Measurements from ENCODE around the gene VRTN.
A peak's percentile ranks its signal among the peaks of the same experiment; 100 is the strongest.
"Not testable (repeated sequence)": the region's sequence is repeated elsewhere in the genome, so short reads cannot be mapped to it uniquely, and the experiment has no call there.

The VRTN gene

DNA sequence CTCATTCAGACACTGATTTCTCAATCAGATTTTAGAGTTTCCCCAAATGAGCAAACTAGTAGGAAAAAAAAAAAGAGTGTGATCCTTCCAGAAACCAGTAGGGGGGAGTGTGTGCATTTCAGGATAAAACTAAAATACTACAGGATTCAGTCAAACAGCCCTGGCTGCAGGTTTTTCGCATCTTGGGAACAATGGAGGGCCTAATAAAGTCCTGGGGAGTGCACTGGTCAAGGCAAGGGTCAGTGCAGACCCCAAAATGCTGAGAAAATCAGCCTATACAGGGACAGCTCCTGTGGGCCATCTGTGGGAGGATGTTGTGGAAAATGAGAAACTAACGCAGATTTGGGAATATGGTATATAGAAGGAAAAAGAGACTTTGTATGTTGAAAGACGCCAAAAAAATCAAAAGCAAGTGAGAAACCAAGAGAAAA lies 23.3 kb upstream of the VRTN start:
- Histone ChIP-seq H3K27ac (ENCODE audit: low read length, poor library complexity, severe bottlenecking) (no peak overlapping the region), H3K4ac (ENCODE audit: low read depth in 1 of 2, low read length in 2 of 2) (no peak overlapping the region), H2BK120ac (ENCODE audit: low read depth, low read length) (no peak overlapping the region), H3K36me3 (ENCODE audit: control insufficient read depth in 1 of 2, insufficient read depth in 2 of 2, low read depth in 1 of 2, low read length in 2 of 2) (no peaks in the 10 kb centered on the region), H3K4me1 (ENCODE audit: control insufficient read depth, insufficient read depth, low read depth, low read length) (peaks cover 7% of the 10 kb centered on the region), H4K8ac (ENCODE audit: low read length) (no peak overlapping the region), H3K14ac (ENCODE audit: low read length in 2 of 2) (no peak overlapping the region), H3K23ac (ENCODE audit: low read length in 2 of 2) (no peak overlapping the region), H3K27me3 (ENCODE audit: control insufficient read depth in 1 of 2, insufficient read depth in 1 of 2, low read length in 2 of 2) (peaks cover 24 to 37% of the 10 kb centered on the region in 2 experiments), H3K18ac (ENCODE audit: low read depth in 1 of 2, low read length in 2 of 2) (no peak overlapping the region), H3K9me3 (ENCODE audit: control insufficient read depth, low read length) (no peaks in the 10 kb centered on the region), H3K4me2 (ENCODE audit: low read length, poor library complexity, severe bottlenecking) (no peak overlapping the region), H4K91ac (ENCODE audit: low read length) (no peak overlapping the region), H2AFZ (ENCODE audit: low read depth, low read length) (no peak overlapping the region), H2BK15ac (ENCODE audit: low read depth, poor library complexity, severe bottlenecking) (no peak overlapping the region), H2BK5ac (ENCODE audit: low read depth, low read length, poor library complexity, severe bottlenecking) (no peak overlapping the region), H2BK12ac (ENCODE audit: low read length in 2 of 2) (no peak overlapping the region), H3K4me3 (ENCODE audit: insufficient read depth in 1 of 2, low read depth in 1 of 2, low read length in 2 of 2) (no peak overlapping the region), H2AK5ac (ENCODE audit: low read length, severe bottlenecking) (no peak overlapping the region), H3K9ac (ENCODE audit: low read length) (no peak overlapping the region), H3K79me1 (replicated peaks; ENCODE audit: low read length, poor library complexity, severe bottlenecking) (no peaks in the 10 kb centered on the region)
- peak; percentile 46 for DNase-seq
- WGBS = 63% methylated on average over 2 of the region's 3 CpGs

DNA sequence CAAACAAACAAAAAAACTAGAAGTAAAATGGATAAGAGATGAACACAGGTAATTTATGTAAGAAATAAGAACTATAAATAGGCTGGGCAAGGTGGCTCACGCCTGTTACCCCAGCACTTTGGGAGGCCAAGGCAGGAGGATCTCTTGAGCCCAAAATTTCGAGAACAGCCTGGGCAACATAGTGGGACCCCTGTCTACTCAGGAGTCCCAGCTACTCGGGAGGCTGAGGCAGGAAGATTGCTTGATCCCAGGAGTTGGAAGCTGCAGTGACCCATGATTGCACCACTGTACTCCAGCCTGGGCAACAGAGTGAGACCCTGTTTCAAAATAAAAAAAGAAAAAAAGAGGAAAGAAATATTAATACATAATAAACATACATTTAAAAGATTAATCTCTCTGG lies 22.8 kb upstream of the VRTN start:
- H3K4me2 ChIP-seq (ENCODE audit: low read length, poor library complexity, severe bottlenecking) = no peak overlapping the region
- H2BK5ac ChIP-seq (ENCODE audit: low read depth, low read length, poor library complexity, severe bottlenecking) = no peak overlapping the region
- no peaks in the 10 kb centered on the region for H3K79me1 ChIP-seq (replicated peaks; ENCODE audit: low read length, poor library complexity, severe bottlenecking)
- H4K8ac ChIP-seq (ENCODE audit: low read length) = no peak overlapping the region
- no peak for DNase-seq
- 73% methylated on average over 3 of the region's 3 CpGs for WGBS
- H2BK12ac ChIP-seq (ENCODE audit: low read length in 2 of 2) = no peak overlapping the region
- no peak overlapping the region for H3K14ac ChIP-seq (ENCODE audit: low read length in 2 of 2)
- H3K4ac ChIP-seq (ENCODE audit: low read depth in 1 of 2, low read length in 2 of 2) = no peak overlapping the region
- no peak overlapping the region for H3K18ac ChIP-seq (ENCODE audit: low read depth in 1 of 2, low read length in 2 of 2)
- H2BK15ac ChIP-seq (ENCODE audit: low read depth, poor library complexity, severe bottlenecking) = no peak overlapping the region
- H3K27me3 ChIP-seq (ENCODE audit: control insufficient read depth in 1 of 2, insufficient read depth in 1 of 2, low read length in 2 of 2) = peaks cover 24 to 37% of the 10 kb centered on the region in 2 experiments
- no peak overlapping the region for H3K4me3 ChIP-seq (ENCODE audit: insufficient read depth in 1 of 2, low read depth in 1 of 2, low read length in 2 of 2)
- H3K9ac ChIP-seq (ENCODE audit: low read length) = no peak overlapping the region
- H3K9me3 ChIP-seq (ENCODE audit: control insufficient read depth, low read length) = no peaks in the 10 kb centered on the region
- H4K91ac ChIP-seq (ENCODE audit: low read length) = no peak overlapping the region
- H2AFZ ChIP-seq (ENCODE audit: low read depth, low read length) = no peak overlapping the region
- no peak overlapping the region for H3K27ac ChIP-seq (ENCODE audit: low read length, poor library complexity, severe bottlenecking)
- no peak overlapping the region for H2AK5ac ChIP-seq (ENCODE audit: low read length, severe bottlenecking)
- H3K36me3 ChIP-seq (ENCODE audit: control insufficient read depth in 1 of 2, insufficient read depth in 2 of 2, low read depth in 1 of 2, low read length in 2 of 2) = no peaks in the 10 kb centered on the region
- no peak overlapping the region for H2BK120ac ChIP-seq (ENCODE audit: low read depth, low read length)
- H3K23ac ChIP-seq (ENCODE audit: low read length in 2 of 2) = no peak overlapping the region
- peaks cover 7% of the 10 kb centered on the region for H3K4me1 ChIP-seq (ENCODE audit: control insufficient read depth, insufficient read depth, low read depth, low read length)

DNA sequence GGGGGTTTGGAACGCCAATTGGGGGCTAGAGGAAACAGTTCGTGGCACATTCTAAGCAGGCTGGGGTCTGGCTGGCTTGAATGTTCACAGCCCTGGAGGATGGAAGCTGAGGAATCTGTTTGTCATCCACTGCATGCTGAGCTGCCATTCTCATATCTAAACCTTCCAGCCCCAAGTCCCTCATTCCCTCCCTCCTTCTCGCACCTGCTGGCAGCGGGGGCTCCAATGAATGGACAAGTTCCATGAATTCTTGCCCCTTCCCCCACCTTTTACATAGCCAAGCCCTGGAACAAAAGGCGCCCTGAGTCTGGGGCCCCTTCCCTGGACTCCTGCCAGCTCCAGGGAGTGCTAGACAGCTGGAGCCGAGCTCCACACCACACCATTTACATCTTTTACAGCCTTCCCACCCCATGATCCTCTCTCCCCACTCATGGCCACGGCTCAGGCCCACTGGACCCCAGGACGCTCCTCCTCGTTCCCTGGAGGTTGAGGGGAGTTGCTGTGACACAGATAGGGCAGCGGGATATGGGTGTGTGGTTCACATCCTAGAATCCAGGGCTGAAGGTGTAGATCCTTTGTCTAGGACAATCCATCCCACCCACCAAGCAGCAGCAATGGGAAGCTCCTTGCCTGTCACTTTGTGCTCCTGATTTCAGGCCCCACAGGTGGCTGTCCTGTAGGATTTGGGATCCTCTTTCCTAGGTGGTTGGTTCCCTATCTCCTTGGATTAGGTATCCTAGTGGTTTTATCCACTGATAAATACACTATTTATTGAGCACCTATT lies 21.7 kb upstream of the VRTN start:
- H3K27me3 ChIP-seq (ENCODE audit: control insufficient read depth in 1 of 2, insufficient read depth in 1 of 2, low read length in 2 of 2) = peaks cover 24 to 31% of the 10 kb centered on the region in 2 experiments
- H3K9me3 ChIP-seq (ENCODE audit: control insufficient read depth, low read length) = no peaks in the 10 kb centered on the region
- no peak overlapping the region for H3K23ac ChIP-seq (ENCODE audit: low read length in 2 of 2)
- no peak overlapping the region for H3K4me3 ChIP-seq (ENCODE audit: insufficient read depth in 1 of 2, low read depth in 1 of 2, low read length in 2 of 2)
- H3K4me1 ChIP-seq (ENCODE audit: control insufficient read depth, insufficient read depth, low read depth, low read length) = peaks cover 7% of the 10 kb centered on the region
- H3K4me2 ChIP-seq (ENCODE audit: low read length, poor library complexity, severe bottlenecking) = peak overlapping the region; percentile 1
- H2AFZ ChIP-seq (ENCODE audit: low read depth, low read length) = no peak overlapping the region
- WGBS = 15% methylated on average over 6 of the region's 10 CpGs
- H3K36me3 ChIP-seq (ENCODE audit: control insufficient read depth in 1 of 2, insufficient read depth in 2 of 2, low read depth in 1 of 2, low read length in 2 of 2) = no peaks in the 10 kb centered on the region
- no peak overlapping the region for H2BK12ac ChIP-seq (ENCODE audit: low read length in 2 of 2)
- no peak overlapping the region for H3K14ac ChIP-seq (ENCODE audit: low read length in 2 of 2)
- DNase-seq = no peak
- H3K18ac ChIP-seq (ENCODE audit: low read depth in 1 of 2, low read length in 2 of 2) = no peak overlapping the region
- no peak overlapping the region for H4K91ac ChIP-seq (ENCODE audit: low read length)
- no peak overlapping the region for H4K8ac ChIP-seq (ENCODE audit: low read length)
- H3K79me1 ChIP-seq (replicated peaks; ENCODE audit: low read length, poor library complexity, severe bottlenecking) = no peaks in the 10 kb centered on the region
- H2BK120ac ChIP-seq (ENCODE audit: low read depth, low read length) = no peak overlapping the region
- H3K27ac ChIP-seq (ENCODE audit: low read length, poor library complexity, severe bottlenecking) = no peak overlapping the region
- H3K4ac ChIP-seq (ENCODE audit: low read depth in 1 of 2, low read length in 2 of 2) = no peak overlapping the region
- no peak overlapping the region for H2AK5ac ChIP-seq (ENCODE audit: low read length, severe bottlenecking)
- no peak overlapping the region for H2BK15ac ChIP-seq (ENCODE audit: low read depth, poor library complexity, severe bottlenecking)
- no peak overlapping the region for H2BK5ac ChIP-seq (ENCODE audit: low read depth, low read length, poor library complexity, severe bottlenecking)
- no peak overlapping the region for H3K9ac ChIP-seq (ENCODE audit: low read length)

DNA sequence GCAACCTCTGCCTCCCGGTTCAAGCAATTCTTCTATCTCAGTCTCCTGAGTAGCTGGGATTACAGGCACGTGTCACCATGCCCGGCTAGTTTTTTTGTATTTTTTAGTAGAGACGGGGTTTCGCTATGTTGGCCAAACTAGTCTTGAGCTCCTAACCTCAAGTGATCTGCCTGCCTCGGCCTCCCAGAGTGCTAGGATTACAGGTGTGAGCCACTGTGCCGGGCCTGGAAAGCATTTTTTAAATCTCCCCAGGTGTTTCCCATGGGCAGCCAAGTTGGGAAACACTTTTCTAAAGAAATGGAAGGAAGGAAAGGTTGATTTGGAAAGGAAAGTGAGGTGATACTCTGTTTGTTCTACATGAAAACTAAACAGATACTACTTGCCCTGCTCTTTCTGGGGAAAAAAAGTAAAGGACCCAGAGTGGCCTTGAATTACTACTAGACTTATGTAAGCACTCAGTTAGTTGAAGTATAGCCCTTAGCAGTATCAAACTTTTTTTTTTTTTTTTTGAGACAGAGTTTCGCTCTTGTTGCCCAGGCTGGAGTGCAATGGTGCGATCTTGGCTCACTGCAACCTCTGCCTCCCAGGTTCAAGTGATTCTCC lies 18.2 kb upstream of the VRTN start:
- not testable (repeated sequence) for H2AK5ac ChIP-seq (ENCODE audit: low read length, severe bottlenecking); H4K91ac ChIP-seq (ENCODE audit: low read length); H2AFZ ChIP-seq (ENCODE audit: low read depth, low read length); H3K27ac ChIP-seq (ENCODE audit: low read length, poor library complexity, severe bottlenecking); H3K4ac ChIP-seq (ENCODE audit: low read depth in 1 of 2, low read length in 2 of 2); H2BK15ac ChIP-seq (ENCODE audit: low read depth, poor library complexity, severe bottlenecking); H4K8ac ChIP-seq (ENCODE audit: low read length); H3K18ac ChIP-seq (ENCODE audit: low read depth in 1 of 2, low read length in 2 of 2); H3K79me1 ChIP-seq (replicated peaks; ENCODE audit: low read length, poor library complexity, severe bottlenecking); H3K14ac ChIP-seq (ENCODE audit: low read length in 2 of 2); H3K9me3 ChIP-seq (ENCODE audit: control insufficient read depth, low read length); H2BK12ac ChIP-seq (ENCODE audit: low read length in 2 of 2); H3K23ac ChIP-seq (ENCODE audit: low read length in 2 of 2); DNase-seq; H3K4me1 ChIP-seq (ENCODE audit: control insufficient read depth, insufficient read depth, low read depth, low read length); H3K36me3 ChIP-seq (ENCODE audit: control insufficient read depth in 1 of 2, insufficient read depth in 2 of 2, low read depth in 1 of 2, low read length in 2 of 2); H3K4me3 ChIP-seq (ENCODE audit: insufficient read depth in 1 of 2, low read depth in 1 of 2, low read length in 2 of 2); H2BK5ac ChIP-seq (ENCODE audit: low read depth, low read length, poor library complexity, severe bottlenecking); H3K9ac ChIP-seq (ENCODE audit: low read length); H3K4me2 ChIP-seq (ENCODE audit: low read length, poor library complexity, severe bottlenecking); H2BK120ac ChIP-seq (ENCODE audit: low read depth, low read length)
- H3K27me3 ChIP-seq (ENCODE audit: control insufficient read depth in 1 of 2, insufficient read depth in 1 of 2, low read length in 2 of 2) = peaks cover 29 to 47% of the 10 kb centered on the region in 2 experiments
- WGBS = 82% methylated on average over 7 of the region's 9 CpGs
